MM.1S (cell line): ENCODE measurements around the gene SMC1B.

Experiments
- EZH2phosphoT487 ChIP-seq: fragments of 300-600 bp; sonication (generic); IDR thresholded peaks from 2 replicates; pipeline ENCODE4 v1.6.1; 2018; ENCODE audit warnings: antibody characterized with exemption, low read length
- TF ChIP-seq, protein P1 (sequence below): fragments of 300-600 bp; sonication (generic); IDR thresholded peaks from 2 replicates; pipeline ENCODE4 v1.5.1; 2016; ENCODE audit warnings: antibody characterized with exemption, low read length, mixed read lengths

DNA sequence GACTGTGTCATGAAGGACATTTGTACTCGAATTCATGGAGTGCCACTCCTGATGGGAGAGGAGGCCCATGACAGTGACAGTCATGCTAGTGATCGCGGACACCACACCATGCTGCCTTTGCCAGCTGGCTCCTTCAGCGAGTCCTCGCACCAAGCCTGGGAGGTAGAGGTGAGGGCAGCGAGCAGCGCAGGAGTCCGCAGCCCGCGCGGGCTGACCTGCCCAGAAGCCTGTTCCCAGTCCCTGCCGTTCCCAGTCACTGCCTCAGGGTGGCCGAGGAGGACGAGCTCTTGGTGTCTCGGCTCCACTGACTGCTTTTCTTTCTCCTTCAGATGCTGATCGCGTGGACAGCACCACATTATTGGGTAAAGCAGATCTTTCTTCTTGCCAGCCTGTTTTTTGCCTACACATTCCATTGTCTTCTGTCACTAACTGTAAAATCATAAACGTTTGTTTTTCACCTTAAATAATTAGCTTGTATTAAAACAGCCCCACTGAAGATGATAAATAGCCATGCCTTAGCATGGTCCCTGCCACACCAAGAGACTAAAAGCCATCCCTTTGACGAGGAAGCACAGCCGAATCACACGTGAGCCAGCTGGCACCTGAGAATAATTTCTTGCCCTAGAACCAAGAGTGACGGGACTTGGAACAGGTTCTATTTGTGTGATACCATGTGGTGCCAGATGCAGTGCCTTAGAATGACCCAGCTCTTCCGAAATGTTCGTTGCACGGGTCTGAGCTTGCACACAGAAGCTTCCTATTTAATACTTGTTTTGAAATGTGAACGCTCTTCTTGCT, 78.2 kb downstream of the SMC1B start:
- TF ChIP-seq, protein P1, sequence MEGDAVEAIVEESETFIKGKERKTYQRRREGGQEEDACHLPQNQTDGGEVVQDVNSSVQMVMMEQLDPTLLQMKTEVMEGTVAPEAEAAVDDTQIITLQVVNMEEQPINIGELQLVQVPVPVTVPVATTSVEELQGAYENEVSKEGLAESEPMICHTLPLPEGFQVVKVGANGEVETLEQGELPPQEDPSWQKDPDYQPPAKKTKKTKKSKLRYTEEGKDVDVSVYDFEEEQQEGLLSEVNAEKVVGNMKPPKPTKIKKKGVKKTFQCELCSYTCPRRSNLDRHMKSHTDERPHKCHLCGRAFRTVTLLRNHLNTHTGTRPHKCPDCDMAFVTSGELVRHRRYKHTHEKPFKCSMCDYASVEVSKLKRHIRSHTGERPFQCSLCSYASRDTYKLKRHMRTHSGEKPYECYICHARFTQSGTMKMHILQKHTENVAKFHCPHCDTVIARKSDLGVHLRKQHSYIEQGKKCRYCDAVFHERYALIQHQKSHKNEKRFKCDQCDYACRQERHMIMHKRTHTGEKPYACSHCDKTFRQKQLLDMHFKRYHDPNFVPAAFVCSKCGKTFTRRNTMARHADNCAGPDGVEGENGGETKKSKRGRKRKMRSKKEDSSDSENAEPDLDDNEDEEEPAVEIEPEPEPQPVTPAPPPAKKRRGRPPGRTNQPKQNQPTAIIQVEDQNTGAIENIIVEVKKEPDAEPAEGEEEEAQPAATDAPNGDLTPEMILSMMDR, result no peak
- TF ChIP-seq EZH2phosphoT487, result no peak
